A549 (cell line): ENCODE measurements around the gene HEXD. TPM values are rescaled to one million over a fixed set of nuclear protein-coding genes. Genes with fewer than 3 reads are reported as not detected.

Experiments used
- ATAC-seq, 2 experiments: fragments of 200-7000 bp in 1 of 2; fragments of >200 bp in 1 of 2; cut with Nextera tagmentation in 1 of 2; cut with Tn5 transposase in 1 of 2; 3 replicates each; pipeline versions ENCODE4 v1.8.0 to v1.9.1; 2018 to 2020; ENCODE audit warnings: mild to moderate bottlenecking in 1 of 2, moderate library complexity in 1 of 2
- CTCF ChIA-PET: fragments of 300-600 bp; sonication (Branson Sonifier 250); formaldehyde crosslinking; extraction: SDS; loops from one replicate; lab custom pipeline; 2021; ENCODE audit warnings: antibody characterized with exemption, inconsistent platforms; lab: Yijun Ruan, JAX
- POLR2A ChIA-PET: fragments of 350-600 bp; formaldehyde crosslinking; extraction: SDS; loops from one replicate; lab custom pipeline; 2021; ENCODE audit warnings: antibody characterized with exemption, inconsistent platforms; lab: Yijun Ruan, JAX
- DNase-seq, 2 experiments: peaks; one replicate each; pipeline versions ENCODE4 v3.0.0 to v3.0.0-alpha.2; 2011 to 2016; ENCODE audit warnings: low read depth in 1 of 2, low spot score in 1 of 2
- FAIRE-seq: peaks from 2 replicates; lab custom pipeline; 2011; peaks lifted over from hg19 to GRCh38; lab: Jason Lieb, UNC
- H3K27ac ChIP-seq, 2 experiments: fragments of >200 bp; sonication (Bioruptor Twin); formaldehyde crosslinking; 3 replicates each; pipeline ENCODE4 v1.5.1; 2016 to 2017
- H3K4me1 ChIP-seq: fragments of >200 bp; sonication (Bioruptor Twin); formaldehyde crosslinking; 3 replicates; pipeline ENCODE4 v1.6.1; 2016
- H3K4me2 ChIP-seq: fragments of >200 bp; sonication (Bioruptor Twin); formaldehyde crosslinking; 3 replicates; pipeline ENCODE4 v1.6.1; 2016
- H3K4me3 ChIP-seq: fragments of >200 bp; sonication (Bioruptor Twin); formaldehyde crosslinking; 3 replicates; pipeline ENCODE4 v1.5.1; 2016
- H3K9me3 ChIP-seq: fragments of >200 bp; sonication (Bioruptor Twin); formaldehyde crosslinking; 3 replicates; pipeline ENCODE4 v1.6.1; 2016
- E2F6 ChIP-seq: IDR thresholded peaks from 2 replicates; pipeline ENCODE4 v1.6.1; 2012; ENCODE audit warnings: low read depth, borderline replicate concordance
- ELK1 ChIP-seq: fragments of 150-350 bp; IDR thresholded peaks from 2 replicates; pipeline ENCODE4 v1.6.1; 2014; ENCODE audit warnings: low read depth, mild to moderate bottlenecking, low read length
- ESRRA ChIP-seq: fragments of 150-350 bp; IDR thresholded peaks from 2 replicates; pipeline ENCODE4 v1.6.1; 2014; ENCODE audit warnings: mild to moderate bottlenecking, low read length, borderline replicate concordance
- FOSL2 ChIP-seq, 2 experiments: fragments of 450-650 bp in 1 of 2; fragments of >200 bp in 1 of 2; sonication (Bioruptor Twin) in 1 of 2; formaldehyde crosslinking; IDR thresholded peaks; 2 replicates each; pipeline versions ENCODE4 v1.5.0 to v1.6.1; 2016 to 2020; ENCODE audit warnings: mild to moderate bottlenecking in 1 of 2, moderate library complexity in 1 of 2
- GATA3 ChIP-seq: IDR thresholded peaks from 2 replicates; pipeline ENCODE4 v1.6.1; 2012; ENCODE audit warnings: borderline replicate concordance
- HEYL ChIP-seq: fragments of 250-450 bp; sonication (Bioruptor Pico); IDR thresholded peaks from 2 replicates; pipeline ENCODE4 v1.8.0; 2021; ENCODE audit warnings: mild to moderate bottlenecking, moderate library complexity
- HOXA7 ChIP-seq: fragments of 250-450 bp; sonication (Bioruptor Pico); IDR thresholded peaks from 2 replicates; pipeline ENCODE4 v1.5.0; 2020; ENCODE audit warnings: mild to moderate bottlenecking, moderate library complexity
- HOXB5 ChIP-seq: fragments of 250-450 bp; sonication (Bioruptor Pico); IDR thresholded peaks from 2 replicates; pipeline ENCODE4 v1.5.0; 2020; ENCODE audit warnings: mild to moderate bottlenecking, moderate library complexity
- KDM5A ChIP-seq: fragments of 200-600 bp; sonication (generic); IDR thresholded peaks from 2 replicates; pipeline ENCODE4 v1.6.1; 2016; ENCODE audit warnings: antibody characterized with exemption, mild to moderate bottlenecking
- MYC ChIP-seq: IDR thresholded peaks from 2 replicates; pipeline ENCODE4 v1.6.1; 2012; ENCODE audit warnings: mild to moderate bottlenecking, inconsistent platforms, low read length, improper control_type of control experiment, borderline replicate concordance
- NPAS2 ChIP-seq: fragments of 250-450 bp; sonication (Bioruptor Pico); IDR thresholded peaks from 2 replicates; pipeline ENCODE4 v1.8.0; 2022; ENCODE audit warnings: mild to moderate bottlenecking, moderate library complexity, borderline replicate concordance
- RARB ChIP-seq: fragments of 250-450 bp; sonication (Bioruptor Pico); IDR thresholded peaks from 2 replicates; pipeline ENCODE4 v1.8.0; 2021; ENCODE audit warnings: mild to moderate bottlenecking, moderate library complexity
- RCOR1 ChIP-seq: fragments of 150-350 bp; IDR thresholded peaks from 2 replicates; pipeline ENCODE4 v1.6.1; 2014; ENCODE audit warnings: antibody characterized with exemption, low read length, low read depth
- REST ChIP-seq: fragments of 200-600 bp; sonication (generic); IDR thresholded peaks from 2 replicates; pipeline ENCODE4 v1.6.1; 2016; ENCODE audit warnings: antibody characterized with exemption, mild to moderate bottlenecking, moderate library complexity
- RFX5 ChIP-seq: fragments of 450-650 bp; IDR thresholded peaks from 2 replicates; pipeline ENCODE4 v1.7.1; 2014; ENCODE audit warnings: antibody characterized with exemption, mild to moderate bottlenecking, moderate library complexity
- SMC3 ChIP-seq: fragments of >200 bp; sonication (Bioruptor Twin); formaldehyde crosslinking; IDR thresholded peaks from 3 replicates; pipeline ENCODE4 v1.6.1; 2018; ENCODE audit warnings: inconsistent platforms
- TFCP2L1 ChIP-seq: fragments of 250-450 bp; sonication (Bioruptor Pico); IDR thresholded peaks from 2 replicates; pipeline ENCODE4 v1.5.0; 2021; ENCODE audit warnings: mild to moderate bottlenecking
- USF2 ChIP-seq: fragments of 450-650 bp; IDR thresholded peaks from 2 replicates; pipeline ENCODE4 v1.6.1; 2014; ENCODE audit warnings: antibody characterized with exemption
- ZSCAN20 ChIP-seq: fragments of 250-450 bp; sonication (Bioruptor Pico); IDR thresholded peaks from 2 replicates; pipeline ENCODE4 v1.8.0; 2022; ENCODE audit warnings: mild to moderate bottlenecking, moderate library complexity
- WGBS: methylation state at CpG from one replicate; pipeline ENCODE4 v1.1.6; 2017; ENCODE audit errors: missing lambda C conversion rate; 5-methylcytosine and 5-hydroxymethylcytosine counted together
- polyA plus RNA-seq, 4 experiments: library from polyadenylated mRNA; depleted of rRNA in 3 of 4; stranded (reverse); fragments of >200 nt; fragmentation: RNase III in 1 of 4; extraction: RNeasy Plus Mini Kit Qiagen cat#74134 plus additional on column Dnase treatment in 1 of 4; gene quantifications; 2 replicates in 3 of 4; 3 replicates in 1 of 4; pipeline ENCODE4 v1.2.3, GENCODE V29; 2011 to 2017
- TF ChIP-seq, protein P1 (sequence below): fragments of 250-450 bp; sonication (Bioruptor Pico); IDR thresholded peaks from 2 replicates; pipeline ENCODE4 v1.5.0; 2021; ENCODE audit warnings: mild to moderate bottlenecking, moderate library complexity, borderline replicate concordance

Gene HEXD
- polyA plus RNA-seq, 2 of the 4 experiments (the other 2 are of a cell fraction): 18.0 to 19.5 TPM

GRCh38 chr17:82433560-82434215 is 15.5 kb downstream of the HEXD start:
- POLR2A ChIA-PET: no interaction called here
- WGBS: 88% methylated on average over 31 of the region's 32 CpGs
- H3K4me1 ChIP-seq: no peaks in the 10 kb centered on the region
- no peak overlapping the region for H3K4me3 ChIP-seq
- no peak overlapping the region for H3K27ac ChIP-seq
- CTCF ChIA-PET: interaction anchor here (0.8 to 4.9 kb wide), 3 partner anchors 9 to 67 kb away, joined by 3 to 21 read pairs (median 5); no protein-coding TSS in a partner anchor
- ATAC-seq (no peak), FAIRE-seq (no peak), DNase-seq (no peak)
- no peaks in the 10 kb centered on the region for H3K9me3 ChIP-seq
- no peak overlapping the region for H3K4me2 ChIP-seq
- TF ChIP-seq HOXA7 (CRISPR knock-in tag): no peak
- TF ChIP-seq MYC: no peak
- no peak for TF ChIP-seq USF2
- no peak for TF ChIP-seq ELK1
- no peak for TF ChIP-seq GATA3
- no peak for TF ChIP-seq REST

- 71% methylated on average over 3 of the region's 3 CpGs for WGBS
- Histone ChIP-seq H3K4me2 (no peak overlapping the region), H3K4me1 (no peaks in the 10 kb centered on the region), H3K9me3 (no peaks in the 10 kb centered on the region), H3K4me3 (no peak overlapping the region), H3K27ac (no peak overlapping the region)
- ChIA-PET POLR2A (no interaction called here), CTCF (interaction anchor here (0.8 to 4.9 kb wide), 3 partner anchors 10 to 68 kb away, joined by 3 to 21 read pairs (median 5); no protein-coding TSS in a partner anchor)
- ATAC-seq (no peak), FAIRE-seq (no peak), DNase-seq (no peak)
- no peak for TF ChIP-seq KDM5A
- no peak for TF ChIP-seq NPAS2
- no peak for TF ChIP-seq HOXB5 (CRISPR knock-in tag)
- no peak for TF ChIP-seq SMC3
- TF ChIP-seq FOSL2 (IDR thresholded peaks at IDR 0.05): no peak
- no peak for TF ChIP-seq FOSL2 (CRISPR knock-in tag; IDR thresholded peaks at IDR 0.05)
- TF ChIP-seq RARB: no peak
These were observed 16.0 kb downstream of the HEXD start for GRCh38 chr17:82434216-82434565.

GRCh38 chr17:82435103-82435502 is 17.0 kb downstream of the HEXD start:
- Histone ChIP-seq H3K4me1 (no peaks in the 10 kb centered on the region), H3K27ac (no peak overlapping the region), H3K4me3 (no peak overlapping the region), H3K9me3 (no peaks in the 10 kb centered on the region), H3K4me2 (no peak overlapping the region)
- DNase-seq (no peak), FAIRE-seq (no peak), ATAC-seq (no peak)
- ChIA-PET CTCF (interaction anchor here (0.6 to 4.9 kb wide), 3 partner anchors 10 to 139 kb away, joined by 3 to 21 read pairs (median 6); no protein-coding TSS in a partner anchor), POLR2A (no interaction called here)
- TF ChIP-seq HOXA7 (CRISPR knock-in tag) (no peak), ESRRA (no peak), ZSCAN20 (CRISPR knock-in tag) (no peak), RFX5 (no peak), E2F6 (no peak), HEYL (CRISPR knock-in tag) (no peak), RCOR1 (no peak), ELK1 (no peak), TFCP2L1 (no peak)
- TF ChIP-seq, protein P1, sequence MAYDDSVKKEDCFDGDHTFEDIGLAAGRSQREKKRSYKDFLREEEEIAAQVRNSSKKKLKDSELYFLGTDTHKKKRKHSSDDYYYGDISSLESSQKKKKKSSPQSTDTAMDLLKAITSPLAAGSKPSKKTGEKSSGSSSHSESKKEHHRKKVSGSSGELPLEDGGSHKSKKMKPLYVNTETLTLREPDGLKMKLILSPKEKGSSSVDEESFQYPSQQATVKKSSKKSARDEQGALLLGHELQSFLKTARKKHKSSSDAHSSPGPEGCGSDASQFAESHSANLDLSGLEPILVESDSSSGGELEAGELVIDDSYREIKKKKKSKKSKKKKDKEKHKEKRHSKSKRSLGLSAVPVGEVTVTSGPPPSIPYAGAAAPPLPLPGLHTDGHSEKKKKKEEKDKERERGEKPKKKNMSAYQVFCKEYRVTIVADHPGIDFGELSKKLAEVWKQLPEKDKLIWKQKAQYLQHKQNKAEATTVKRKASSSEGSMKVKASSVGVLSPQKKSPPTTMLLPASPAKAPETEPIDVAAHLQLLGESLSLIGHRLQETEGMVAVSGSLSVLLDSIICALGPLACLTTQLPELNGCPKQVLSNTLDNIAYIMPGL (CRISPR knock-in tag): no peak
- 67% methylated on average over 12 of the region's 12 CpGs for WGBS
